ENCODE results near the gene DCAF7. TPM values are rescaled to one million over a fixed set of nuclear protein-coding genes. Genes with fewer than 3 reads are reported as not detected.

The DCAF7 gene
- total RNA-seq, 2 donors from 2014 or later, result 29.2 to 29.5 TPM

DNA sequence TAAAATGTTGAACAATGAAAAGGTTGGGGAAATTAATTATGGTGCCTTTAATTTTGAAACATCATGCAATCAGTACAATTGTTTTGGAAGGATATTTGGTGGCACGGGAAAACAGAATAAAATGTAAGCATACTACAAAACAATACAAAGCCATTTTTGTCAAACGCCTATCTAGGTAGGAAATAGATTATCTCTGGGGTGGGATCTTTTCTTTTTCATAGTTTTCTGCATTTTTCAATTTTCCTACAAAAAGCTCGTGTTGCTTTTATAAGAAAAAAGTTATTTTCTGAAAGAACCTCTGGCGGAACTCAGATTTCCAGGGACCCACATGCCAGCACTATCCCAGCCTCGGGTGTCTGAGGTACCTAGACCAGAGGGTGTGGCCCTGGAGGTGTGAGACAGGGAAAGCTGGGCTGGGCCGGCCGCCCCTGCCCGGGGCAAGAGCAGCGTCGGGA, 71.0 kb downstream of the DCAF7 start:
- no peaks in the 10 kb centered on the region for H3K27me3 ChIP-seq (replicated peaks; ENCODE audit: insufficient read depth)
- peak overlapping the region; percentile 89 for H3K4me3 ChIP-seq
- TF ChIP-seq, protein P1, sequence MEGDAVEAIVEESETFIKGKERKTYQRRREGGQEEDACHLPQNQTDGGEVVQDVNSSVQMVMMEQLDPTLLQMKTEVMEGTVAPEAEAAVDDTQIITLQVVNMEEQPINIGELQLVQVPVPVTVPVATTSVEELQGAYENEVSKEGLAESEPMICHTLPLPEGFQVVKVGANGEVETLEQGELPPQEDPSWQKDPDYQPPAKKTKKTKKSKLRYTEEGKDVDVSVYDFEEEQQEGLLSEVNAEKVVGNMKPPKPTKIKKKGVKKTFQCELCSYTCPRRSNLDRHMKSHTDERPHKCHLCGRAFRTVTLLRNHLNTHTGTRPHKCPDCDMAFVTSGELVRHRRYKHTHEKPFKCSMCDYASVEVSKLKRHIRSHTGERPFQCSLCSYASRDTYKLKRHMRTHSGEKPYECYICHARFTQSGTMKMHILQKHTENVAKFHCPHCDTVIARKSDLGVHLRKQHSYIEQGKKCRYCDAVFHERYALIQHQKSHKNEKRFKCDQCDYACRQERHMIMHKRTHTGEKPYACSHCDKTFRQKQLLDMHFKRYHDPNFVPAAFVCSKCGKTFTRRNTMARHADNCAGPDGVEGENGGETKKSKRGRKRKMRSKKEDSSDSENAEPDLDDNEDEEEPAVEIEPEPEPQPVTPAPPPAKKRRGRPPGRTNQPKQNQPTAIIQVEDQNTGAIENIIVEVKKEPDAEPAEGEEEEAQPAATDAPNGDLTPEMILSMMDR (IDR thresholded peaks at IDR 0.05), result no peak
- peak overlapping the region; percentile 77 to 88 for H3K27ac ChIP-seq
- ATAC-seq (ENCODE audit: insufficient number of reproducible peaks, low FRiP score, low read depth) (no peak), DNase-seq (ENCODE audit: low spot score) (no peak)
- H3K36me3 ChIP-seq, result no peaks in the 10 kb centered on the region
- H3K9me3 ChIP-seq, result no peaks in the 10 kb centered on the region
- peaks cover 26 to 34% of the 10 kb centered on the region in 2 donors for H3K4me1 ChIP-seq (ENCODE audit: control insufficient read depth in 1 of 2, low read depth in 2 of 2)

DNA sequence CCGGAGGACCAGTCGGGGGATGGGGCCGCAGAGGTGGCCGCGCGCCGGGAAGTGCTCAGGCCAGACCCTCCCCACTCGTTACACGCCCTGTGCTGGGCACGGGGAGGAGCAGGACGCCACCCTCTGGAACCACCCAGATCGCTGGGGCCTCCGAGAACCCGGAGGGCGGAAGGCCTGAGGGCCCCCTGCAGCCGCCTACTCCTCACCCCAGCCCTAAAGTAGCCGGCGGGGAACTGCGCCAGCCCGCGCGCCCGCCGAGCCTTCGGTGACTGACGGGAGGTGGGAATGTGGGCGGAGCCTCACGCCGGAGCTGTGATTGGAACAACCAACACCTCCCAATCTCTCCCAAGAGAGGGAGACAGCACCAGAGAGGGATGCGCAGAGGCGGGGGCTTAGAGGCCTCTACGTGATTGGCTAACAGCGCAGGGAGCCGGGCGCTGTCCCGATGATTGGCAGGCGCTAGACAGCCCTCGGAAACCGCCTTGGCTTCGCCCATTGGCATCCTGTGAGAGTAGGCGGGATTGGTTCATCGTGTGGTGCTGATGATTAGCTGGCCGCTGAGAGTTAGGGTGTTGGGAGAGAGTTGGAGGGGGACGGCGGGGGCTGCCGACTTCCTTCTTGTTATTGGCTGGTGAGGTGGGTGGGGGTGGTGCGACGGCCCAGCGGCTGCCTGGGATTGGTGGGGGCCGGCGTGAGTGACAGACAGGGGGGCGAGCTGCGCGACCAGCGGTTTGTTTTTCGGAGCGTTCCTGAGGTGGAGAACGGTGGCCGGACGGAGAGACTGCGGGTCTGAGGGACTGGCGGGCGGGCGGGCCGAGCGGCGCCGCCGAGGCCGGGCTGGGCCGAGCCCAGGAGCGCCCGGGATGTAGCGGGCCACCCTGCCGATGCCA, 71.7 kb downstream of the DCAF7 start, which contains the start of gene MAP3K3:
TSS of gene MAP3K3 (plus strand) at position 734 of the 890 bp plus-strand sequence. CDS start 343 bp downstream, outside the sequence.
- peak within 1 kb of the TSS; percentile 89 for H3K4me3 ChIP-seq
- DNase-seq (ENCODE audit: low spot score) (peak; percentile 98), ATAC-seq (ENCODE audit: insufficient number of reproducible peaks, low FRiP score, low read depth) (peak; percentile 98)
- peaks cover 30 to 41% of the 10 kb centered on the region in 2 donors for H3K4me1 ChIP-seq (ENCODE audit: control insufficient read depth in 1 of 2, low read depth in 2 of 2)
- peak within 1 kb of the TSS; percentile 77 to 88 for H3K27ac ChIP-seq
- no peaks in the 10 kb centered on the region for H3K27me3 ChIP-seq (replicated peaks; ENCODE audit: insufficient read depth)
- H3K9me3 ChIP-seq, result no peaks in the 10 kb centered on the region
- H3K36me3 ChIP-seq, result no peaks in the 10 kb centered on the region
- TF ChIP-seq, protein P1 (IDR thresholded peaks at IDR 0.05), result no peak

DNA sequence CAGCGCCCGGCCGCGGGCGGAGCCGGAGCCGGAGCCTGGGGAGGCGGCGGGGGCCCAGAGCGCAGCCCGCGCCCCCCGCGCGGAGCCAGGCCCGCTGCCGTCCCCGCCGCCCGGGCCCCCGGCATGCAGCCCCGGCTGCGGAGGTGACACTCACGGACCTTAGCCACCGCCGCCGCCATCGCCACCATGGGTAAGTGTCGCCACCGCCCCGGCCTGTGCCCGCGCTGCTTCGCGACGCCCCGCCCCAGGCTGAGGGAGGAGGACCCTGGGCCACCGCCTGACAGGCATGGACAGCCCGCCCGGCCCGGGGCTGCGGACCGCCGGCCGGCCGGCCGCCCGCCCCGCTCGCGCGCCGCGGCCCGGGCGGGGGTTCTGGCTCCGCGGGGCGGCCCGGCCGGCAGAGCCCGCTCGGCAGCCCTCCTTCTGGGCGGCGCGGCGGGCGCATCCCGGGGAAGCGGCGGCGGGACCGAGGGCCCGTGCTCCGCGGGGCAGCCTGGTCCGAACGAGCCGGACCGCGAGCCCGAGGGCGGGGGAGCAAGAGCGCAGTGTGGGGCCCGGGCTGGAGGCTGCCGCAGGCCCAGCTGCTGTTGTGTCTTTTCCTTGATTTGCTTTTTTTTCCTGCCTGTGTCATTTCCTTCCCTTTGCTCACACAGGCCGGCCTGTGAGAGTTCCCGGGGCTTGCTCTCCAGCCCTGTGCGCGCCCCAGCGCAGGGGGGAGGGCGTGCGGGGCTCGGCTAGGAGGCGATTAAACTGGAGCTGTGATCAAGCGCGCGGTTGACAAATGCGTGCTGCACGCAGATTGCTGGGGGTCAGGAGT, 72.5 kb downstream of the DCAF7 start:
- no peaks in the 10 kb centered on the region for H3K27me3 ChIP-seq (replicated peaks; ENCODE audit: insufficient read depth)
- no peak for ATAC-seq (ENCODE audit: insufficient number of reproducible peaks, low FRiP score, low read depth)
- H3K4me1 ChIP-seq (ENCODE audit: control insufficient read depth in 1 of 2, low read depth in 2 of 2), result peaks cover 34 to 50% of the 10 kb centered on the region in 2 donors
- H3K27ac ChIP-seq, result peak overlapping the region; percentile 73 to 77
- TF ChIP-seq, protein P1 (IDR thresholded peaks at IDR 0.05), result no peak
- no peaks in the 10 kb centered on the region for H3K9me3 ChIP-seq
- H3K4me3 ChIP-seq, result peak overlapping the region; percentile 89
- no peaks in the 10 kb centered on the region for H3K36me3 ChIP-seq
- peak; percentile 32 for DNase-seq (ENCODE audit: low spot score)

DNA sequence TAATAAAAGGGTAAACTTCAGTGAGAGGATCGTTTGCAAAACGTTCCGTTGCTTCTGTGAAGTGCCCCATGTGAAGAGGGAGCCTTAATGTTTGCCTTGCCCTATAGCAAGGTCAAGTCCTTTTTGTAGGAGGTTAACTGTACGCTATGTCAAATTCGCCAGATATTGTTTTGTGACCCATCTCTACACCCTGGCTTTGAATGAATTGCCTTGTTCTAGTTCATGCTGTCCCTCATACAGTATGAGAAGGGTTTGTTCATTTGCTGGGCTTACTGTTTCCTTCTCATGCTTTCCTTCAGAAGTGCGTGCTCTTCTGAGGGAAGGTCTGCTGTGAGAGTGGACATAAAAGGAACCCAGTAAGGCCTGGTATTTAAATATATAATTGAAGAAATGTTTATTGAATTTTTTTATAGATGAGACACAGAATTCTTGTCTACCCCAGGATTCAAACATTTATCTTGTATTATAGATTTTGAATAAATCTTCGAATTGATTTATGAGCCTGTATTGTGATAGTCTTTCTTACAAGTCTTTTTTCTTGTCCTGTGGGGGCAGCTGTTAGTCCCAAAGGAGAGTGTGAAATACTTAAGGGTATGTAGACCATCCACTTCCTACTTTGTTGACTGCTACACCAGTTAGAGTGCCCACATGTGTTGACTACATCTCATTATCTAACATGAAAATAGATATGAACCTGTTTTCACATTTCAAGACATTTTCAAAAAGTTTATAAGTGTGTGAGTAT, 73.7 kb downstream of the DCAF7 start:
- no peak for ATAC-seq (ENCODE audit: insufficient number of reproducible peaks, low FRiP score, low read depth)
- H3K4me1 ChIP-seq (ENCODE audit: control insufficient read depth in 1 of 2, low read depth in 2 of 2), result peaks cover 35 to 53% of the 10 kb centered on the region in 2 donors
- H3K27ac ChIP-seq, result peak overlapping the region in 1 of 2 donors; percentile 73

More for the DNA sequence above, 73.7 kb downstream of the DCAF7 start:
- no peak for DNase-seq (ENCODE audit: low spot score)
- H3K4me3 ChIP-seq, result peak overlapping the region; percentile 89
- H3K36me3 ChIP-seq, result no peaks in the 10 kb centered on the region
- H3K9me3 ChIP-seq, result no peaks in the 10 kb centered on the region
- H3K27me3 ChIP-seq (replicated peaks; ENCODE audit: insufficient read depth), result no peaks in the 10 kb centered on the region
- TF ChIP-seq, protein P1 (IDR thresholded peaks at IDR 0.05), result no peak
